Transverse colon (tissue), 4 donors: ENCODE measurements around the gene ZMAT3. TPM values are rescaled to one million over a fixed set of nuclear protein-coding genes. Genes with fewer than 3 reads are reported as not detected.

Experiments used
- DNase-seq: peaks from one replicate; pipeline ENCODE4 v3.0.0-alpha.2; 2019
- H3K27ac ChIP-seq, 4 donors: fragments of 200-600 bp; sonication (generic); 2 replicates each; pipeline ENCODE4 v1.5.1; 2016 to 2018; ENCODE audit warnings: inconsistent platforms in 4 of 4
- H3K27me3 ChIP-seq: fragments of 200-600 bp; sonication (generic); 2 replicates; pipeline ENCODE4 v1.5.1; 2017; ENCODE audit warnings: inconsistent platforms
- H3K36me3 ChIP-seq, 4 donors: fragments of 200-600 bp; sonication (generic); 2 replicates each; pipeline ENCODE4 v1.5.1; 2017 to 2019; ENCODE audit warnings: inconsistent platforms in 4 of 4
- H3K4me1 ChIP-seq, 4 donors: fragments of 200-600 bp; sonication (generic); 2 replicates each; pipeline ENCODE4 v1.5.1; 2017 to 2020; ENCODE audit warnings: inconsistent platforms in 4 of 4
- H3K4me3 ChIP-seq, 4 donors: fragments of 200-600 bp; sonication (generic); 1 replicate in 1 of 4; 2 replicates in 3 of 4; pipeline versions ENCODE4 v1.5.1 to v1.6.1; 2017 to 2019; ENCODE audit warnings: inconsistent platforms in 4 of 4
- H3K9me3 ChIP-seq, 2 donors: fragments of 200-600 bp; sonication (generic); 2 replicates each; pipeline ENCODE4 v1.5.1; 2017 to 2019; ENCODE audit warnings: inconsistent platforms in 2 of 2
- CTCF ChIP-seq, 5 experiments: fragments of 200-600 bp in 3 of 5; fragments of 450-650 bp in 2 of 5; sonication (generic) in 3 of 5; IDR thresholded peaks; 1 replicate in 2 of 5; 2 replicates in 3 of 5; pipeline ENCODE4 v1.5.1; 2016 to 2017; ENCODE audit warnings: antibody characterized with exemption in 5 of 5, inconsistent platforms in 3 of 5, mild to moderate bottlenecking in 2 of 5, moderate library complexity in 1 of 5
- EP300 ChIP-seq: sonication (generic); formaldehyde crosslinking; IDR thresholded peaks from one replicate; pipeline ENCODE4 v1.6.1; 2017; ENCODE audit warnings: antibody characterized with exemption, low read depth
- POLR2A ChIP-seq: fragments of 450-650 bp; IDR thresholded peaks from one replicate; pipeline ENCODE4 v1.6.1; 2016; ENCODE audit warnings: antibody characterized with exemption, mild to moderate bottlenecking, moderate library complexity
- POLR2AphosphoS5 ChIP-seq, 3 donors: sonication (generic); formaldehyde crosslinking; IDR thresholded peaks; one replicate each; pipeline ENCODE4 v1.6.1; 2016; ENCODE audit warnings: antibody characterized with exemption in 3 of 3
- WGBS, 2 donors: methylation state at CpG; one replicate each; pipeline ENCODE4 v1.1.5; 2018; ENCODE audit warnings: low coverage in 1 of 2; 5-methylcytosine and 5-hydroxymethylcytosine counted together
- in situ Hi-C, 4 donors: fragments of 200-750 bp; cut with MboI; loops; one replicate each; pipeline versions ENCODE4 v1.15.0 to v1.15.1; 2017; ENCODE audit warnings: low sequenced_read_pairs in 3 of 4, low pct_ligation_motif_present in 1 of 4, low pct_unique_long_range_greater_than_20kb in 1 of 4
- intact Hi-C: fragments of 100-400 bp; cut with DNase I; formaldehyde crosslinking; loops from one replicate; pipeline ENCODE4 v1.15.1; 2023; ENCODE audit warnings: low total_unique reads
- total RNA-seq, 4 donors: library from RNA; depleted of rRNA; stranded (reverse); fragments of >200 nt; gene quantifications; one replicate each; pipeline ENCODE4 v1.1.0, GENCODE V29; 2016

Gene ZMAT3
- total RNA-seq, 4 donors from 2014 or later: 6.4 to 11.7 (median 9.7) TPM

GRCh38 chr3:179093807-179094206, 22.2 kb upstream of the ZMAT3 start:
- Histone ChIP-seq H3K4me3 (no peak overlapping the region), H3K36me3 (no peaks in the 10 kb centered on the region), H3K9me3 (no peaks in the 10 kb centered on the region), H3K27me3 (no peaks in the 10 kb centered on the region), H3K27ac (no peak overlapping the region), H3K4me1 (no peaks in the 10 kb centered on the region)
- 91 to 100% methylated on average over 1 of the region's 1 CpG for WGBS, 2 donors
- in situ Hi-C loops: no loop called here
- intact Hi-C loops: no loop called here
- no peak for TF ChIP-seq CTCF (IDR thresholded peaks at IDR 0.05)
- no peak for TF ChIP-seq EP300
- TF ChIP-seq POLR2AphosphoS5 (IDR thresholded peaks at IDR 0.05): no peak
- TF ChIP-seq POLR2A: no peak
- DNase-seq: no peak

GRCh38 chr3:179091113-179091512, 19.5 kb upstream of the ZMAT3 start:
- H3K4me1 ChIP-seq: no peaks in the 10 kb centered on the region
- no peaks in the 10 kb centered on the region for H3K9me3 ChIP-seq
- H3K27ac ChIP-seq: no peak overlapping the region
- TF ChIP-seq CTCF (IDR thresholded peaks at IDR 0.05) (no peak), EP300 (no peak), POLR2A (no peak), POLR2AphosphoS5 (IDR thresholded peaks at IDR 0.05) (no peak)
- H3K27me3 ChIP-seq: no peaks in the 10 kb centered on the region
- H3K36me3 ChIP-seq: no peaks in the 10 kb centered on the region
- intact Hi-C loops: no loop called here
- no peak for DNase-seq
- in situ Hi-C loops: no loop called here
- no peak overlapping the region for H3K4me3 ChIP-seq

- 42 to 67% methylated on average over 1 to 2 of the region's 2 CpGs for WGBS, 2 donors
- DNase-seq: no peak
Measured at GRCh38 chr3:179088306-179088705, 16.7 kb upstream of the ZMAT3 start.

GRCh38 chr3:179083977-179084376, 12.4 kb upstream of the ZMAT3 start:
- H3K27ac ChIP-seq: no peak overlapping the region

More at GRCh38 chr3:179088306-179088705, 16.7 kb upstream of the ZMAT3 start:
- TF ChIP-seq POLR2AphosphoS5 (IDR thresholded peaks at IDR 0.05) (no peak), POLR2A (no peak), CTCF (IDR thresholded peaks at IDR 0.05) (no peak), EP300 (no peak)
- Histone ChIP-seq H3K9me3 (no peaks in the 10 kb centered on the region), H3K4me1 (no peaks in the 10 kb centered on the region), H3K27me3 (no peaks in the 10 kb centered on the region), H3K36me3 (no peaks in the 10 kb centered on the region), H3K27ac (no peak overlapping the region), H3K4me3 (no peak overlapping the region)
- in situ Hi-C loops (no loop called here), intact Hi-C loops (loop anchor here (10.0 kb wide), 1 partner anchor 46 kb away; no protein-coding TSS in a partner anchor)

More at GRCh38 chr3:179083977-179084376, 12.4 kb upstream of the ZMAT3 start:
- no peak for DNase-seq
- H3K27me3 ChIP-seq: no peaks in the 10 kb centered on the region
- no peaks in the 10 kb centered on the region for H3K36me3 ChIP-seq
- TF ChIP-seq POLR2A (no peak), CTCF (IDR thresholded peaks at IDR 0.05) (no peak), EP300 (no peak), POLR2AphosphoS5 (IDR thresholded peaks at IDR 0.05) (no peak)
- intact Hi-C loops: loop anchor here (10.0 kb wide), 1 partner anchor 51 kb away; no protein-coding TSS in a partner anchor
- H3K9me3 ChIP-seq: no peaks in the 10 kb centered on the region
- H3K4me3 ChIP-seq: no peak overlapping the region
- in situ Hi-C loops: no loop called here
- WGBS, 2 donors: 56 to 76% methylated on average over 2 of the region's 2 CpGs
- H3K4me1 ChIP-seq: no peaks in the 10 kb centered on the region
